ENCODE measurements around the gene OTX2.

- no peak for TF ChIP-seq CTCF (IDR thresholded peaks at IDR 0.05)
- no peak for TF ChIP-seq POLR2A (IDR thresholded peaks at IDR 0.05)
These were observed 46.9 kb upstream of the OTX2 start for GRCh38 chr14:56857216-56857615.

Data from ovary (tissue), 3 donors.